GM12874 (cell line): ENCODE results near the gene TNFSF15.

Experiments
- CTCF ChIP-seq: IDR thresholded peaks from 2 replicates; pipeline ENCODE4 v1.5.1; 2011; ENCODE audit warnings: low read depth, mild to moderate bottlenecking, control low read depth, low read length, moderate library complexity; ENCODE audit not compliant: insufficient read depth

TNFSF15 gene

GRCh38 chr9:114823441-114823840 lies 17.6 kb upstream of the TNFSF15 start:
- TF ChIP-seq CTCF = no peak

GRCh38 chr9:114822708-114823107 lies 16.9 kb upstream of the TNFSF15 start:
- TF ChIP-seq CTCF = no peak

- no peak for TF ChIP-seq CTCF
These were observed 15.1 kb upstream of the TNFSF15 start for GRCh38 chr9:114820776-114821501.

- TF ChIP-seq CTCF = no peak
These were observed 12.3 kb upstream of the TNFSF15 start for GRCh38 chr9:114818178-114818577.

GRCh38 chr9:114813717-114814418 lies 8.0 kb upstream of the TNFSF15 start:
- no peak for TF ChIP-seq CTCF

- TF ChIP-seq CTCF = no peak
These were observed 6.3 kb upstream of the TNFSF15 start for GRCh38 chr9:114811966-114812636.

GRCh38 chr9:114811301-114811700 lies 5.5 kb upstream of the TNFSF15 start:
- no peak for TF ChIP-seq CTCF
